ENCODE measurements around the gene MPP1. TPM values are rescaled to one million over a fixed set of nuclear protein-coding genes. Genes with fewer than 3 reads are reported as not detected.
A peak's percentile ranks its signal among the peaks of the same experiment; 100 is the strongest.
"Not testable (repeated sequence)": the region's sequence is repeated elsewhere in the genome, so short reads cannot be mapped to it uniquely, and the experiment has no call there.

MPP1 gene
- total RNA-seq, 1 donor from 2014 or later = 25.6 TPM

DNA sequence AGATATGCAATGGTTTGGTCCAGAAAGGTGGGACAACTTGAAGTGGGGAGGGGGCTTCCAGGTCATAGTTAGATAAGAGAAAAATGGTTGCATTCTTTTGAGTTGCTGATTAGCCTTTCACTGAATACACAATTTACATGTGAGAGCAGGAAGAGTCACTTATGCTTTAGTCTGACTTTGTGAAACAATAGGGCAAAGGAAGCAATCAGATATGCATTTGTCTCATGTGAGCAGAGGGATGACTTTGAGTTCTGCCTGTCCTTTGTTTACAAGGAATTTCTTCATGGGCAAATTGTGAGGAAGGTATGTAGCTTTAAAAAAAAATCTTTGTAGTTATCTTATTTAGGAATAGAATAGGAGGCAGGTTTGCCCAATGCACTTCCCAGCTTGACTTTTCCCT, 16.2 kb upstream of the MPP1 start:
- H3K27me3 Mint-ChIP-seq = peaks cover 3% of the 10 kb centered on the region
- intact Hi-C loops (cut with micrococcal nuclease) = no loop called here
- H3K36me3 Mint-ChIP-seq (ENCODE audit: low read depth) = no peaks in the 10 kb centered on the region
- H3K4me3 Mint-ChIP-seq = no peak overlapping the region
- H3K4me1 Mint-ChIP-seq = peaks cover 2% of the 10 kb centered on the region
- no peak overlapping the region for H3K27ac Mint-ChIP-seq
- no peaks in the 10 kb centered on the region for H3K9me3 Mint-ChIP-seq
- DNase-seq = no peak

DNA sequence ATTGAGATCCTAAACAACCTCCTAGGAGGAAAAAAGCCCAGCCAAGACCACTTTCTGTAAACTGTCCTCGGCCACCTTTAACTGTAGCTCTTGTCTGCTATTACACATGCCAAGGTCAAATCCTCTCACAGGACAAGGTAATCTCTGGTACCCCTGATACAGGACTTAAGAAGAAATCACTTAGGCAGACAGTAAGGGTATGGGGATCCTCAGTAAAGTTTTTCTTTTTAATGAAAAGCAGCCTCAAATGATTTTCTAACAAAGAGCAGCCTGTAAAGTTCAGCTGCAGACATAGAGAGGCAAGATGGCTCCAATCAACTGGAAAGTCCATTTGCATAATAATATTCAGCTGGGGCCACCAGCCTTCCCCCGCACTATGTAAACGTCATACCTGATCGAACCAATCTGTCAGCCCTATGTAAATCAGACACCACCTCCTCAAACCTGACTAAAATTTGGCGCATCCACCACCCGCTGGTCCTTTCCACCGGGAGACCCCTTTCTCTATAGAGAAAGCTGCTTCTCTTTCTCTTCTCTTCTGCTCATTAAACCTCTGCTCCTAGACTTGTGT, 14.6 kb upstream of the MPP1 start:
- Mint-ChIP-seq H3K27me3 (peaks cover 5% of the 10 kb centered on the region), H3K4me1 (peaks cover 2% of the 10 kb centered on the region), H3K9me3 (no peaks in the 10 kb centered on the region), H3K36me3 (ENCODE audit: low read depth) (no peaks in the 10 kb centered on the region), H3K27ac (no peak overlapping the region), H3K4me3 (no peak overlapping the region)
- no peak for DNase-seq
- intact Hi-C loops (cut with micrococcal nuclease) = no loop called here

DNA sequence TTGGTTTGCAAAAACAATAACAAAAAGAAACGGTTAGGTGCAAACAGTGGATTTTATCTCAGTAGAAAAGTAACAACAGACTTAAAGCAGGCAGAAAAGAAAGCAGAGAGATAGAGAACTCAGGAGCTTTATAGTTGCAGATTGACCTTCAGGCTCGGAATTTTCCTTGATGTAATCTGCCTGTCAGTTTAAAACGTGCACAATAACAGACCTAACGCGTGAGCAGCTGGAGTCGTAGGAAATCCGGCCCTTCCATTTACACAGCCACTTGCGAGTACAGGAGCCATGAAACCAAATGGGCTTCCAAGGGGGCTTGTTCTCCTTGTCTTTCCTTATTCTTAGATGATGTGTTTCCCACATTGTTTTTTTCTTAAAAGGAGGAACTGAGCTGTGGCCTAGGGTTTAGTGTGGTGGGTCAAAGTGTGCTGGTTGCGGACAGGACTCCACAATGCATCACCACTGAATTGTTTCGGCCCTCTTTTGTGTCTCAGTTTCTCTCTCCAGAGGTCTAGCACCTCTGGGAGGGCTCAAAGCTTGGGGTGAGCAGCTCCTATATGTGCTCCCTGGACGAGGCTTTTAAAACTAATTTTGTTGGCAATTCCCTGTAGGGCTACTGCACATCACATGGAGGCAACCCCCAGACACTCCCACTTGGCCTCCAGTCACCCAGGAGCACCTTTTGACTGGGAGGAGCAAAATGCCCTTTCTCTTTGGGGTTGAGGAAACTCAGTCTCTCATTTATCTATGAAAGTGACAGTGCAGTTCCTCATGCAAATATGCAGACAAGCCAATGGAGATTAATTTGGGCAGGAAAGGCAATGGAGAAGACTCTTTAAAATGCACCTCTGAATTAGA, 13.9 kb upstream of the MPP1 start:
- Mint-ChIP-seq H3K27ac (no peak overlapping the region), H3K4me1 (peaks cover 2% of the 10 kb centered on the region), H3K36me3 (ENCODE audit: low read depth) (no peaks in the 10 kb centered on the region), H3K9me3 (no peaks in the 10 kb centered on the region), H3K4me3 (no peak overlapping the region), H3K27me3 (peaks cover 5% of the 10 kb centered on the region)
- intact Hi-C loops (cut with micrococcal nuclease) = no loop called here
- DNase-seq = no peak

DNA sequence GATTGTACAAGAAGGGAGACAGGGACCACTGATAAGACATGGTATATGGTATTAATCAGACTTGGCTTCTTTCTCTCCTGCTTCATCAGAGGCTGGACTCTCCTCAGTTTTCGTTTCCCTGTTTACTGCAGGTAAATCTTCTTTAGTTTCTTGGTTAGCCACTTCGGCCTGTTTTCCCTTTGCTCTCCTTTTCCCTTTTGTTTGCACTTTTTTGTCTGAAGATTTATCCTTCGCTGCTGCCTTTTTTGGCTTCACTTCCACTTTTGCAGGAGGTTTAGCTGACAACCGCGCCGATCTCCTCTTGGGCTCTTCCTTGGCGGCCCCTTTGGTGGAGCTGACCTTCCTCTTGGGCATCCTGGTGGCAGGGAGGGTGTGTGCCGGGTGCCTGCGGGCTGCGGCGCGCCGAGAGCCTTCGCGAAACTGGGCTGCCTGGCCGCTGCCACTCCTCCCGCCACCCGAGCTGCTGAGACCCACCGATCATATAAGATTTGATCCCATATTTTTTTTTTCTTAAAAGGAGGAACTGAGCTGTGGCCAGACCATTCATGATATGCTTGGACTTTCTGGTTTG, 11.8 kb upstream of the MPP1 start:
- peaks cover 14% of the 10 kb centered on the region for H3K27me3 Mint-ChIP-seq
- intact Hi-C loops (cut with micrococcal nuclease); H3K4me3 Mint-ChIP-seq; DNase-seq; H3K27ac Mint-ChIP-seq; H3K9me3 Mint-ChIP-seq; H3K36me3 Mint-ChIP-seq (ENCODE audit: low read depth); H3K4me1 Mint-ChIP-seq: not testable (repeated sequence)

DNA sequence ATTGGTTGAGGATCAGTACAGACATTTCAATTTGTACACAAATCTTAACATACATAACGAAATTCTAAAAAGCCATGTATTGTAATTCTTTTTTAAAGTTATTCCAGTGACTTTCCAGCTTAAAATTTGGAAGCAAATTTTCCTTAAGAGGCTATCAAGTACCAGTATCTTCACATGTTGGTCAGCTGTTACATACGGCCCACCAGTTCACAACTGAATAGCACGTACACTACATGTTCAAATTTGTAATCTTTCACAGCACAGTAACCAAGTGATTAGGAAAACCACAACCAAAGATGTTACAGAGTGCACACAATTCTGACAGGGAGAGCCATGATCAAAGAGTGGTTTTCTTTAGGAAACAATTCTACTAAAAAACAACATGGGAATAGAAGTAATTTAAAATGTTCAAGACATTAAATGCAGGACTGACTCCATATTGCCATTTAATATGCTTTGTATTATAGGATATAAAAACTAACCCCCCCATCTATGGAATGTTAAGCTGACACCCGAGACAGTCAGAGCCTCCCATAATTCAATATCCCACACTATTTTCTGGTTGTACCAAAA, 11.1 kb upstream of the MPP1 start:
- H3K4me1 Mint-ChIP-seq; H3K27ac Mint-ChIP-seq; DNase-seq; H3K36me3 Mint-ChIP-seq (ENCODE audit: low read depth); H3K4me3 Mint-ChIP-seq; H3K9me3 Mint-ChIP-seq; intact Hi-C loops (cut with micrococcal nuclease): not testable (repeated sequence)
- peaks cover 15% of the 10 kb centered on the region for H3K27me3 Mint-ChIP-seq

DNA sequence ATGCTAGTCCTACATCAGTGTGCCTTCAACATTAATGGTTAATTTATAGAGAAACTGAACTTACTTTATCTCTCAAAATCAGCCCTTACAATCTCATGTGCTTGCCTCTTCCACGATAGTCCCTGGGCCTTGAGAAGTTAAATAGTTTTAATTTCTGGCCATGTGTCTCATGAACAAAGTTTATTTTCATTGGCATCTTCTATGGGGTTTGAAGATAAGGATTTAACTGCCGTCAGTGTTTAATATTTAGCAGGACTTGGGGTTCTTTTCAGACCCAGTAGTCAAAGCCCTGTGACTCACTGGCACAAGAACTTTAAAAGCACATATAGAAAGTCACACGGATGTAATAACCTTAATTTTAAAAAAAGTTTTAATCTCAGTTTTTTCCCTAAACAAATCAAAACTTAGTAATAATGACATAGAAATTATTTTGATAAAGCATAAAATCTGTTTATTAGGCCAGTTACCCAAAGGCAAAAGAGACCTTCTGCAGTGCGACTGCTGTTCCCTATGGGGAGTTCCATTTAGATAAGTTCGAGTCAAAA, 10.1 kb upstream of the MPP1 start:
- intact Hi-C loops (cut with micrococcal nuclease) = no loop called here

DNA sequence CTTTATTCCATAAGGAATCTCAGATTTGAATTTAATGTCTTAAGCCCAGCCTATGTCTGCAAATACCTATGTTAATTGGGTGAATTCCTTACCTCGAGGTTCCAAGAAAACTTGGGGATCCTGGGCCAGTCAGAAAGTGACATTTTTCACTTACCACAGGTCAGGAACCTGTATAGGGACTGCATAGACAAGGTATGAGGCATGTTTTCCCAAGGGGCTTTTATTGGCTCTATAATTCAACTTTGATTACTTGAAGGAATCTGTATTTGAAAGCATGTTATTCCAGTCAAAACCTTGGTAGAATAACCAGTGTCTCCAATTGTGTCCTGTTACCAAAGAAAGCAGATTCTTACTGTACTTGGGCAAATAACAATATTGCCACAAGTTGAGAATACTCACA, 8.5 kb upstream of the MPP1 start:
- DNase-seq = no peak
- Mint-ChIP-seq H3K4me1 (no peaks in the 10 kb centered on the region), H3K27me3 (peaks cover 11% of the 10 kb centered on the region), H3K9me3 (no peaks in the 10 kb centered on the region), H3K4me3 (no peak overlapping the region), H3K36me3 (ENCODE audit: low read depth) (no peaks in the 10 kb centered on the region), H3K27ac (no peak overlapping the region)
- intact Hi-C loops (cut with micrococcal nuclease) = no loop called here

More for the DNA sequence above, 10.1 kb upstream of the MPP1 start:
- Mint-ChIP-seq H3K4me1 (no peaks in the 10 kb centered on the region), H3K9me3 (no peaks in the 10 kb centered on the region), H3K27me3 (peaks cover 15% of the 10 kb centered on the region), H3K4me3 (no peak overlapping the region), H3K27ac (no peak overlapping the region), H3K36me3 (ENCODE audit: low read depth) (no peaks in the 10 kb centered on the region)
- DNase-seq = no peak

DNA sequence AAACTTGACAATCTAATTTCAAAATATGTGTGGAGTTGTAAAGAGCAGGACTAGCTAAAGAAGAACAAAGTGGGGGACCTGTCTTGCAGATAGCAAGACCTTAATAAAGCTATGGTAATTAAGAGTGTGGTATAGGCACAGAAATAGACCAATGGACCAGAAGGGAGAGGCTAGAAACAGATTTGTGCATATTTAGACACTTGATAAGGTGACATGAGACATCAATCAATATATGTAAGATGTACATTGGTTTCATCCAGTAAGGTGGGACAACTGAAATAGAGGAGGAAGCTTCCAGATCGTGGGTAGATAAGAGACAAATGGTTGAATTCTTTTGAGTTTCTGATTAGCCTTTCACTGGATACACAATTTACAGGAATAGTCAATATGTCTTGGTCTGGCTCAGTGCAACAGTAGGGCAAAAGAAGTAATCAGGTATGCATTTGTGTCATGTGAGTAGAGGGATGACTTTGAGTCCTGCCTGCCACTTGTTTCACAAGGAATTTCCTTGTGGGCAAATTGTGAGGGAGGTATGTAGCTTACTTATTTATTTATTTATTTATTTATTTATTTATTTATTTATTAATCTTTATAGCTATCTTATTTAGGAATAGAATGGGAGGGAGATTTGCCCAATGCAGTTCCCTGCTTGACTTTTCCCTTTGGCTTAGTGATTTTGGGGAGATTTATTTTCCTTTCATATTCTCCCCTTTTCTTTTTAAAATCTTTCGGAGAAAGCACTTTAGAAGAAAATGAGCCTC, 7.2 kb upstream of the MPP1 start:
- no peak for DNase-seq
- H3K9me3 Mint-ChIP-seq = no peaks in the 10 kb centered on the region
- intact Hi-C loops (cut with micrococcal nuclease) = no loop called here
- no peak overlapping the region for H3K4me3 Mint-ChIP-seq
- H3K36me3 Mint-ChIP-seq (ENCODE audit: low read depth) = no peaks in the 10 kb centered on the region
- H3K4me1 Mint-ChIP-seq = no peaks in the 10 kb centered on the region
- peaks cover 11% of the 10 kb centered on the region for H3K27me3 Mint-ChIP-seq
- H3K27ac Mint-ChIP-seq = no peak overlapping the region

DNA sequence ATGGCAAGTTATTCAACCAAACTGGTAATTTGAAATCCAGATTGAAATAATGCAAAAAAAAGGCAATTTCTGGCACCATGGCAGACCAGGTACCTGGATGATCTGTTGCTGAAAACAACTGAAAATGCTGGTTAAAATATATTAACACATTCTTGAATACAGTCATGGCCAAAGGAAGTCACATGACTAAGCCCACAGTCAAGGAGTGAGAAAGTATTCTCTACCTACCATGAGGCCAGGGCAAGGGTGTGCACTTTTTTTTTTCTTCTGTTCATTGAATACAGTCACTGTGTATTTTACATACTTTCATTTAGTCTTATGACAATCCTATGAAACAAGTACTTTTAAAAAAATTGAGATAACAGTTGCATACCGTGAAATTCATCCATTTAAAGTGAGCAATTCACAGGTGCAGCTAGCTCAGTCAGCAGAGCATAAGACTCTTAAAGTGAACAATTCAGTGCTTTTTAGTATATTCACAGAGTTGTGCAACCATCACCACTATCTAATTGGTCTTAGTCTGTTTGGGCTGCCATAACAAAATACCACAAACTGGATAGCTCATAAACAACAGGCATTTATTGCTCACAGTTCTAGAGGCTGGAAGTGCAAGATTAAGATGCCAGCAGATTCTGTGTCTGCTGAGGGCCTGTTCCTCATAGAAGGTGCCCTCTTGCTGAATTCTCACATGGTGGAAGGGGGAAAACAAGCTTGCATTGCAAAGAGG, 4.8 kb upstream of the MPP1 start:
- no peak overlapping the region for H3K27ac Mint-ChIP-seq
- no peak for DNase-seq
- peaks cover 5% of the 10 kb centered on the region for H3K4me1 Mint-ChIP-seq
- H3K36me3 Mint-ChIP-seq (ENCODE audit: low read depth) = no peaks in the 10 kb centered on the region
- H3K9me3 Mint-ChIP-seq = no peaks in the 10 kb centered on the region
- H3K27me3 Mint-ChIP-seq = peaks cover 9% of the 10 kb centered on the region
- H3K4me3 Mint-ChIP-seq = no peak overlapping the region
- intact Hi-C loops (cut with micrococcal nuclease) = no loop called here

DNA sequence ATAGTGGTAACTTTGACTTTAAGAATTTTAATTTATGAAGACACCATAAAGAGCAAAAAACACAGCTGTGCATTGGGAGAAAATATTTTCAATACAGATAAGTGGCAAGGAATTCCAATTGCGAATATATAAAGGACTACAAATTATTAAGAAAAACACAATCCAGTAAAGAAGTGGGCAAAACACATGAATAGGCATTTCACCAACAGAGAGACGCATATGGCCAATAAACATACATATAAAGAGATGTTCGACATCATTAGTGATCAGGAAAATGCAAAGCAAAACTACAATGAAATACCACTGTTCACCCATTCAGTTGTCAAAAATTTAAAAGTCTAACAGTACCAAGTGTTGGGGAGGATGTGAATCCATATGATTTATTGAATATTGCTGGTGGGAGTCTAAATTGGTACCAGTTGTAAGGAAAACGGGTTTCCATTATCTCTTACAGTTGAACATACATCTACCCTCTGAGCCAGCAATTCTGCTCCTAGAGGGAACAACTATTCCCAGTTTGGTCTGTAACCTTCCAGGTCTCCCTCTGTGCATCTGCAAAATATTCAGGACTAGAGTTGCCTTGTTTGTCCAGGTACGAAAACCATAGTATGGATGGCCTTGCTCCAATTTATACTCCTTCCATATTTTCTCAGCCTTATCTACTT, 1.7 kb upstream of the MPP1 start:
- H3K4me3 Mint-ChIP-seq = no peak overlapping the region
- H3K9me3 Mint-ChIP-seq = no peaks in the 10 kb centered on the region
- H3K4me1 Mint-ChIP-seq = peaks cover 27% of the 10 kb centered on the region
- H3K27me3 Mint-ChIP-seq = no peaks in the 10 kb centered on the region
- DNase-seq = no peak
- intact Hi-C loops (cut with micrococcal nuclease) = no loop called here
- H3K27ac Mint-ChIP-seq = no peak overlapping the region
- H3K36me3 Mint-ChIP-seq (ENCODE audit: low read depth) = no peaks in the 10 kb centered on the region

DNA sequence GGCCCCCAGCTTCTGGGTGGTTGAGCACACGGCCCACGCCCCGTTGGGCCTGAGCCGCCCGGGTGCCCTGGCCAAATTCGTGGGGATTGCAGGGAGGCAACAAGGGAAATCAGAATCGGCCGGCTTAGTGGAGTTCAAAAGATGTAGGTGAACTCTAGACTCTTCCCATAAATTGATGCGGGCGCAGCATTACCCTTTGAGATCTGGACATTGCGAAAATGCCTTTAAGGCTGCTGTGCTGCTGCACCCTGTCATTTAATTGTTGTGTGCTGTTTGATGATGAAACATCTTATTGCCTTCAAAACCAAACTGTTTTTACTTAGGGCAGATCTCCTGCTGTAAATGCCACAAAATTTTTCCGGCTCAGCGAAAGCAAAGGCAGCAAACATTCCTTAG, 409 bp upstream of the MPP1 start:
- H3K27ac Mint-ChIP-seq = peak overlapping the region; percentile 71
- H3K4me3 Mint-ChIP-seq = peak overlapping the region; percentile 89
- H3K27me3 Mint-ChIP-seq = no peaks in the 10 kb centered on the region
- DNase-seq = no peak
- H3K9me3 Mint-ChIP-seq = no peaks in the 10 kb centered on the region
- H3K4me1 Mint-ChIP-seq = peaks cover 34% of the 10 kb centered on the region
- intact Hi-C loops (cut with micrococcal nuclease) = loop anchor here (1.0 kb wide), 1 partner anchor 42 kb away; no protein-coding TSS in a partner anchor
- H3K36me3 Mint-ChIP-seq (ENCODE audit: low read depth) = no peaks in the 10 kb centered on the region

DNA sequence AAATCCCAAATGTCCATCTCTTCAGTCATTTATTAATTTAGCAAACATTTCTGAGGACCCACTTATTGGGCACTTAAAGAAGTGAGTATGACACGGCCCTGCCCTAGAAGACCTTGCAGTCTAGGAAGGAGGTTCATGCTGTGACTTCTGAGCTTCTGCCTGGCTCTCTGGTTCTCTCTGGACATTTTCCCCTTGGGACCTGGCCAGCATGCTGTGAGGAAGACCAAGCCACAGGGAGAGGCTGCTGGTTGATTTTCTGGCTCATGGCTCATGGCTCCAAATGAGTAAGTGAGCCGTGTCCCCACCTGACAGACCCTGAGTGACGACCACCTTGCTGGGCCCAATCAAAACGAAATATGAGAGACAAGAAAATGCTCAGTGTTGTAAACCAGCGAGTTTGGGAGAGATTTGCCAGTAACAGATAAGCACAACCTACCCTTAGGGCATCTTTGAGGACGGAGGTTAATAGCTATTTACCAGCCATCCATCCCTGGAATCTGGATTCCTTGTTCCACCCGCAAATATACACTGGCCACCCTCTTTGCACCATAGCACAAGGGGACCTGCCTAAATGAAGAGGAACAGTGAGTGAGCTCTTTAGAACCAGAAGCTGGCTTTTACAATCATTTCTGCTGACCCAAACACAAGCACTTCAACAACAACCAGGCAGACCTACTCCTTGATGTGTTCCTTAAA, 876 bp downstream of the MPP1 start:
- Mint-ChIP-seq H3K4me1 (peaks cover 46% of the 10 kb centered on the region), H3K9me3 (no peaks in the 10 kb centered on the region)

More for the DNA sequence above, 876 bp downstream of the MPP1 start:
- DNase-seq = no peak
- Mint-ChIP-seq H3K36me3 (ENCODE audit: low read depth) (no peaks in the 10 kb centered on the region), H3K4me3 (peak overlapping the region; percentile 89), H3K27ac (peak overlapping the region; percentile 74), H3K27me3 (no peaks in the 10 kb centered on the region)
- intact Hi-C loops (cut with micrococcal nuclease) = loop anchor here (5.0 kb wide), 1 partner anchor 87 kb away; no protein-coding TSS in a partner anchor

Data from activated CD4-positive, alpha-beta T cell treated with anti-CD3 and anti-CD28 coated beads, Interleukin-2, amount 10 ng/mL, durations not matched to agents 24 days and 14 days (primary cell).